H1 (cell line): Measurements from ENCODE around the gene RUFY4.

ENCODE experiments used
- ASH2L ChIP-seq: fragments of 200-600, 300-600 bp; sonication (generic); IDR thresholded peaks from one replicate; pipeline ENCODE4 v1.7.1; 2017; ENCODE audit warnings: low read length
- EZH2 ChIP-seq: fragments of 200-600 bp; sonication (generic); IDR thresholded peaks from 2 replicates; pipeline ENCODE4 v1.7.1; 2012; ENCODE audit warnings: low read depth, mild to moderate bottlenecking, moderate library complexity, low read length, inconsistent platforms; ENCODE audit not compliant: severe bottlenecking
- POLR2A ChIP-seq, 2 experiments: IDR thresholded peaks; 1 replicate in 1 of 2; 2 replicates in 1 of 2; pipeline ENCODE4 v1.6.1; 2011; ENCODE audit warnings: low read depth in 2 of 2, low read length in 2 of 2, mild to moderate bottlenecking in 2 of 2; ENCODE audit errors: control extremely low read depth in 1 of 2
- SIRT6 ChIP-seq: IDR thresholded peaks from one replicate; pipeline ENCODE4 v1.7.1; 2012; ENCODE audit warnings: low read length, inconsistent platforms
- TF ChIP-seq, protein P1 (sequence below), 3 experiments: IDR thresholded peaks; 1 replicate in 2 of 3; 2 replicates in 1 of 3; pipeline versions ENCODE4 v1.5.1 to v1.6.1; 2011; ENCODE audit warnings: low read length in 3 of 3, mild to moderate bottlenecking in 3 of 3, inconsistent platforms in 2 of 3, low read depth in 1 of 3, moderate library complexity in 1 of 3; ENCODE audit not compliant: insufficient read depth in 1 of 3; ENCODE audit errors: control extremely low read depth in 1 of 3

DNA sequence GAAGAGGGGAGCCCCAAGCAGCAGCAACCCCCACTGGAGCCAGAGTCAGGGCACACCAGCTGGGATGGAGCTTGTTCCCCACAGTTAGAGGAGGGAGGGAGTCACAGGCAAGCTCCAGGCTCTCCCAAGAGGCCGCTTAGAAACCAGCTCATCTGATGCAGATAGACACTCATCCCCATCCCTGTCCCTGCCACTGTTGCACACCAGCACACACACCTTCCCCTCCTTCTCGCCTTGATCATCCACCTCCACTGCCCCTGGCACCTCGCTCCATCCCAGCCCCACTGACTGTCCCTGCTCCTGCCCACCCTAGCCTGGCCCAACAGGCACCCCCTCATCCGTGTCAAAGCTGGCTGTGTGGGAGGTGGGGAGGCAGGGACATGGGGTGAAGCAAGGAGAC, 1.5 kb upstream of the RUFY4 start:
- TF ChIP-seq, protein P1, sequence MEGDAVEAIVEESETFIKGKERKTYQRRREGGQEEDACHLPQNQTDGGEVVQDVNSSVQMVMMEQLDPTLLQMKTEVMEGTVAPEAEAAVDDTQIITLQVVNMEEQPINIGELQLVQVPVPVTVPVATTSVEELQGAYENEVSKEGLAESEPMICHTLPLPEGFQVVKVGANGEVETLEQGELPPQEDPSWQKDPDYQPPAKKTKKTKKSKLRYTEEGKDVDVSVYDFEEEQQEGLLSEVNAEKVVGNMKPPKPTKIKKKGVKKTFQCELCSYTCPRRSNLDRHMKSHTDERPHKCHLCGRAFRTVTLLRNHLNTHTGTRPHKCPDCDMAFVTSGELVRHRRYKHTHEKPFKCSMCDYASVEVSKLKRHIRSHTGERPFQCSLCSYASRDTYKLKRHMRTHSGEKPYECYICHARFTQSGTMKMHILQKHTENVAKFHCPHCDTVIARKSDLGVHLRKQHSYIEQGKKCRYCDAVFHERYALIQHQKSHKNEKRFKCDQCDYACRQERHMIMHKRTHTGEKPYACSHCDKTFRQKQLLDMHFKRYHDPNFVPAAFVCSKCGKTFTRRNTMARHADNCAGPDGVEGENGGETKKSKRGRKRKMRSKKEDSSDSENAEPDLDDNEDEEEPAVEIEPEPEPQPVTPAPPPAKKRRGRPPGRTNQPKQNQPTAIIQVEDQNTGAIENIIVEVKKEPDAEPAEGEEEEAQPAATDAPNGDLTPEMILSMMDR (IDR thresholded peaks at IDR 0.05; ENCODE audit: control extremely low read depth in 1 of 3, insufficient read depth in 1 of 3, low read depth in 1 of 3, low read length in 3 of 3): no peak
- TF ChIP-seq POLR2A (IDR thresholded peaks at IDR 0.05; ENCODE audit: control extremely low read depth in 1 of 2, low read depth in 2 of 2, low read length in 2 of 2): no peak
- no peak for TF ChIP-seq EZH2
- TF ChIP-seq ASH2L: no peak
- no peak for TF ChIP-seq SIRT6
